Right atrium auricular region (tissue), 2 donors: ENCODE data around the gene KCNH2. TPM values are rescaled to one million over a fixed set of nuclear protein-coding genes. Genes with fewer than 3 reads are reported as not detected.

Experiments
- DNase-seq: peaks from one replicate; pipeline ENCODE4 v3.0.0-alpha.2; 2019; ENCODE audit warnings: low spot score
- H3K27ac ChIP-seq, 2 donors: fragments of 200-600 bp; sonication (generic); 1 replicate in 1 of 2; 2 replicates in 1 of 2; pipeline ENCODE4 v1.5.1; 2016 to 2019
- H3K27me3 ChIP-seq, 2 donors: fragments of 200-600 bp; sonication (generic); one replicate each; pipeline versions ENCODE4 v1.5.1 to v1.6.0; 2017 to 2019
- H3K36me3 ChIP-seq: fragments of 200-600 bp; sonication (generic); one replicate; pipeline ENCODE4 v1.5.1; 2016
- H3K4me1 ChIP-seq, 2 donors: fragments of 200-600 bp; sonication (generic); one replicate each; pipeline versions ENCODE4 v1.5.1 to v1.6.0; 2017 to 2019
- H3K4me3 ChIP-seq, 2 donors: fragments of 200-600 bp; sonication (generic); 1 replicate in 1 of 2; 2 replicates in 1 of 2; pipeline ENCODE4 v1.5.1; 2017 to 2019; ENCODE audit warnings: mild to moderate bottlenecking in 1 of 2, moderate library complexity in 1 of 2
- H3K9me3 ChIP-seq, 2 donors: fragments of 200-600 bp; sonication (generic); one replicate each; pipeline ENCODE4 v1.5.1; 2019
- CTCF ChIP-seq, 2 donors: fragments of 200-600 bp; sonication (generic); IDR thresholded peaks; one replicate each; pipeline ENCODE4 v1.5.1; 2019; ENCODE audit warnings: antibody characterized with exemption in 2 of 2
- total RNA-seq, 2 donors: library from RNA; depleted of rRNA; stranded (reverse); fragments of >200 nt; gene quantifications; one replicate each; pipeline ENCODE4 v1.1.0, GENCODE V29; 2016

KCNH2 gene
- total RNA-seq, 2 donors from 2014 or later: 119 to 128 TPM

GRCh38 chr7:150926066-150926465 lies 52.1 kb downstream of the KCNH2 start:
- Histone ChIP-seq H3K27ac (no peak overlapping the region), H3K4me1 (no peaks in the 10 kb centered on the region), H3K4me3 (no peak overlapping the region), H3K9me3 (no peaks in the 10 kb centered on the region), H3K36me3 (no peaks in the 10 kb centered on the region), H3K27me3 (no peaks in the 10 kb centered on the region)
- no peak for DNase-seq
- TF ChIP-seq CTCF (IDR thresholded peaks at IDR 0.05): no peak

GRCh38 chr7:150924369-150924781 lies 53.7 kb downstream of the KCNH2 start:
- H3K36me3 ChIP-seq: no peaks in the 10 kb centered on the region
- no peak for TF ChIP-seq CTCF (IDR thresholded peaks at IDR 0.05)

GRCh38 chr7:150923802-150924201 lies 54.3 kb downstream of the KCNH2 start:
- Histone ChIP-seq H3K36me3 (no peaks in the 10 kb centered on the region), H3K27me3 (no peaks in the 10 kb centered on the region), H3K4me1 (no peaks in the 10 kb centered on the region), H3K9me3 (no peaks in the 10 kb centered on the region), H3K27ac (no peak overlapping the region), H3K4me3 (no peak overlapping the region)
- DNase-seq: no peak
- TF ChIP-seq CTCF (IDR thresholded peaks at IDR 0.05): no peak

More at GRCh38 chr7:150924369-150924781, 53.7 kb downstream of the KCNH2 start:
- no peaks in the 10 kb centered on the region for H3K9me3 ChIP-seq
- no peaks in the 10 kb centered on the region for H3K27me3 ChIP-seq
- no peak overlapping the region for H3K27ac ChIP-seq
- H3K4me1 ChIP-seq: no peaks in the 10 kb centered on the region
- DNase-seq: no peak
- no peak overlapping the region for H3K4me3 ChIP-seq

GRCh38 chr7:150923196-150923595 lies 54.9 kb downstream of the KCNH2 start:
- Histone ChIP-seq H3K4me1 (no peaks in the 10 kb centered on the region), H3K36me3 (no peaks in the 10 kb centered on the region), H3K9me3 (no peaks in the 10 kb centered on the region), H3K27me3 (no peaks in the 10 kb centered on the region), H3K27ac (no peak overlapping the region), H3K4me3 (no peak overlapping the region)
- TF ChIP-seq CTCF (IDR thresholded peaks at IDR 0.05): no peak
- no peak for DNase-seq

- Histone ChIP-seq H3K4me3 (no peak overlapping the region), H3K36me3 (no peaks in the 10 kb centered on the region), H3K27me3 (no peaks in the 10 kb centered on the region), H3K9me3 (no peaks in the 10 kb centered on the region), H3K27ac (no peak overlapping the region), H3K4me1 (no peaks in the 10 kb centered on the region)
- no peak for DNase-seq
- TF ChIP-seq CTCF (IDR thresholded peaks at IDR 0.05): no peak
Observed at GRCh38 chr7:150919160-150919559, 59.0 kb downstream of the KCNH2 start.

- TF ChIP-seq CTCF (IDR thresholded peaks at IDR 0.05): no peak
- H3K27me3 ChIP-seq: no peaks in the 10 kb centered on the region
Observed at GRCh38 chr7:150918378-150918777, 59.7 kb downstream of the KCNH2 start.

More at GRCh38 chr7:150918378-150918777, 59.7 kb downstream of the KCNH2 start:
- Histone ChIP-seq H3K4me3 (no peak overlapping the region), H3K4me1 (no peaks in the 10 kb centered on the region), H3K9me3 (no peaks in the 10 kb centered on the region), H3K27ac (no peak overlapping the region), H3K36me3 (no peaks in the 10 kb centered on the region)
- DNase-seq: no peak
